ENCODE measurements around the gene RPTOR.

DNA sequence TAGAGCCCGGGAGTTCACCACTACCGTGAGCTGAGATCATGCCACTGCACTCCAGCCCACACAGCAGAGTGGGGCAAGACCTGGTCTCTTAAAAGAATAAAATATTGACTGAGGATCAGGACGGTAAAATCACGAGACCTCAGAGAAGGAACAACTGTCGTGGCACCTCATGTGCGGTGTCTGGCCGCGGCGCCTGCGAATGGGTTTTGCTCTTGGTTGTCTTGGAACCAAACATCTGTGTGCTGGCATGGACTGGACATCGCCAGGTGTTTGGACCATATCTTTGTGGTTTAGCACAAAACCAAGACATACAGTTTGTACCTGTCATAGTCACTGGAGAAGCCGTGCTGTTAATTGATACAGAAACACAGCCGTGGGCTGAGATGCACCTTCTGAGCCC, 234.1 kb downstream of the RPTOR start:
- TF ChIP-seq, protein P1, sequence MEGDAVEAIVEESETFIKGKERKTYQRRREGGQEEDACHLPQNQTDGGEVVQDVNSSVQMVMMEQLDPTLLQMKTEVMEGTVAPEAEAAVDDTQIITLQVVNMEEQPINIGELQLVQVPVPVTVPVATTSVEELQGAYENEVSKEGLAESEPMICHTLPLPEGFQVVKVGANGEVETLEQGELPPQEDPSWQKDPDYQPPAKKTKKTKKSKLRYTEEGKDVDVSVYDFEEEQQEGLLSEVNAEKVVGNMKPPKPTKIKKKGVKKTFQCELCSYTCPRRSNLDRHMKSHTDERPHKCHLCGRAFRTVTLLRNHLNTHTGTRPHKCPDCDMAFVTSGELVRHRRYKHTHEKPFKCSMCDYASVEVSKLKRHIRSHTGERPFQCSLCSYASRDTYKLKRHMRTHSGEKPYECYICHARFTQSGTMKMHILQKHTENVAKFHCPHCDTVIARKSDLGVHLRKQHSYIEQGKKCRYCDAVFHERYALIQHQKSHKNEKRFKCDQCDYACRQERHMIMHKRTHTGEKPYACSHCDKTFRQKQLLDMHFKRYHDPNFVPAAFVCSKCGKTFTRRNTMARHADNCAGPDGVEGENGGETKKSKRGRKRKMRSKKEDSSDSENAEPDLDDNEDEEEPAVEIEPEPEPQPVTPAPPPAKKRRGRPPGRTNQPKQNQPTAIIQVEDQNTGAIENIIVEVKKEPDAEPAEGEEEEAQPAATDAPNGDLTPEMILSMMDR (IDR thresholded peaks at IDR 0.05; ENCODE audit: insufficient read depth, low read depth, low read length), result no peak
- TF ChIP-seq EZH2 (IDR thresholded peaks at IDR 0.05; ENCODE audit: insufficient read depth, low read length), result no peak
